GM12874 (cell line): ENCODE measurements around the gene DMD.

Experiments used
- TF ChIP-seq, protein P1 (sequence below): IDR thresholded peaks from 2 replicates; pipeline ENCODE4 v1.5.1; 2011; ENCODE audit warnings: low read depth, mild to moderate bottlenecking, control low read depth, low read length, moderate library complexity; ENCODE audit not compliant: insufficient read depth

The DMD gene

DNA sequence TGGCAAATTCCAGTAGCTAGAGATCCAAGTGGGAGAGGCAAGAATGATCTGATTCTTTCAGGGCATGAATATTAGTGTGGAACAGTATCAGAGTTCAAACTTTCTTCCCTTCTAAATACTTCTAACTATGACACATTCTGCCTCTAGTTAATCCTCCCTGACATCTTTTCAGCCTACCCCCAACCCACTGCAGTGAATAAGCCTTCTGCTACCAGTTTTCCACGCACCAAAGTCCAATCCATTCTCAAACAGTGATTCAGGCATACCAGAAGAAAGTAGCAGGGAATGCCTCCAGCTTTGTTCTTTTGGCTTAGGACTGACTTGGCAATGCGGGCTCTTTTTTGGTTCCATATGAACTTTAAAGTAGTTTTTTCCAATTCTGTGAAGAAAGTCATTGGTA lies 1984.1 kb downstream of the DMD start:
- TF ChIP-seq, protein P1, sequence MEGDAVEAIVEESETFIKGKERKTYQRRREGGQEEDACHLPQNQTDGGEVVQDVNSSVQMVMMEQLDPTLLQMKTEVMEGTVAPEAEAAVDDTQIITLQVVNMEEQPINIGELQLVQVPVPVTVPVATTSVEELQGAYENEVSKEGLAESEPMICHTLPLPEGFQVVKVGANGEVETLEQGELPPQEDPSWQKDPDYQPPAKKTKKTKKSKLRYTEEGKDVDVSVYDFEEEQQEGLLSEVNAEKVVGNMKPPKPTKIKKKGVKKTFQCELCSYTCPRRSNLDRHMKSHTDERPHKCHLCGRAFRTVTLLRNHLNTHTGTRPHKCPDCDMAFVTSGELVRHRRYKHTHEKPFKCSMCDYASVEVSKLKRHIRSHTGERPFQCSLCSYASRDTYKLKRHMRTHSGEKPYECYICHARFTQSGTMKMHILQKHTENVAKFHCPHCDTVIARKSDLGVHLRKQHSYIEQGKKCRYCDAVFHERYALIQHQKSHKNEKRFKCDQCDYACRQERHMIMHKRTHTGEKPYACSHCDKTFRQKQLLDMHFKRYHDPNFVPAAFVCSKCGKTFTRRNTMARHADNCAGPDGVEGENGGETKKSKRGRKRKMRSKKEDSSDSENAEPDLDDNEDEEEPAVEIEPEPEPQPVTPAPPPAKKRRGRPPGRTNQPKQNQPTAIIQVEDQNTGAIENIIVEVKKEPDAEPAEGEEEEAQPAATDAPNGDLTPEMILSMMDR: no peak

DNA sequence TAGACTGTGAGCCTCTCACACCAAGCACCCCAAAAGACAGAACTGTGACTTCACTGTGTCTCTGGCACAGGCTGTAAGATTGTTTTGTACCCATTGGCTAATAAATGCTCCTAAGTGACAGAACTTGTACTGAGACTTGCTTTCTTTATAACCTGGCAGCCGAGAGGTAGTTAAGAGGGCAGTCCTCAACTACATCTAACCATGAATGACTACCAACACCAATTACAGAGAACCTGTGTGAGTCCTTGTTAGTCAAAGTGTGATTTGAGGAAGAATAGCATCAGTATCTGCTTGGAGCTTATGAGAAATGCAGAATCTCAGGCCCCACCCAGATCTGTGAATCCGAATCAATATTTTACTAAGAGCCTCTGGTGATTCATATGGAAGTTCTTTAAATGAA lies 1985.5 kb downstream of the DMD start:
- TF ChIP-seq, protein P1: no peak

DNA sequence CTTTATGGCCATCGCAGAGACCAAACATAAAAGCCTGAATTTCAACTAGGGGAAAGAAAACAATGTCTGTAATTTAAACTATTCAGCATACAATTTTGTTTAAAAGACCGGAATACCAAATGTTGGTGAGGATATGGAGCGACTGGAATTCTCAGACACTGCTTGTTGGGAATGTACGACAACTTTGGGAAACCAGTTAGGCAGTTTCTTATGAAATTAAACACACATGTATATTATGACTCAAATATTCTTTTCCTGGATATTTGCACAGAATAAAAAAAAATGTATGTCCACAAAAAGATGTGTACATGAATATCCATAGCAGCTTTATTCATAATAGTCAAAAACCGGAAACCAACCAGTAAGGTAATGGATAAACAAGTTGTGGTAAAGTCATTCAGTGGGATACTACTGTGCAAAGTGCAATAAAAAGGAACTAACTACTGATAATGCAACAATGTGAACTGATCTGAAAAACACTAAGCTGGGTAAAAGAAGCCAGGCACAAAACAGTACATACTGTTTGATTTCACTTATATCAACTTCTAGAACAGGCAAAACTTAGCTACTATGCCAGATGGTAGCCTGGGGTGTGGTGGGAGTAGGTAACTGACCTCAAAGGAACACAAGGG lies 1986.9 kb downstream of the DMD start:
- TF ChIP-seq, protein P1: no peak

DNA sequence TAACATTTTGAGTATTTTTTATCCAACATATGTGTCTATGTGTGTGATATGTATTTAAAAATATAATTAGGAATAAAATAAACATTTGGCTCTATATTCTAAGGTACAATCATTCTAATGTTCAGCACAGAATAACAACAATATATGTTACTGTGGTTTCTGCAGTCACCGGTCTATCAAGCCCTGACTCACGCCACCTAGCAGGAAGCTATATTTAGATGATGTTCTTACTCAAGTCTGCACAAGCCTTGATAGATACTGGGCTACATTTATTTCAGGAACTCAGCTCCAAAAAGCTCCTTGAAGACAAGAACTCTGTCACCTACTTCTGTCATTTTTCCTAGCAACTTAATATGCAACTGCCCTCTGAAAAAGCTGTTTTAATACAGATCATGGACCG lies 1987.5 kb downstream of the DMD start:
- TF ChIP-seq, protein P1: no peak

DNA sequence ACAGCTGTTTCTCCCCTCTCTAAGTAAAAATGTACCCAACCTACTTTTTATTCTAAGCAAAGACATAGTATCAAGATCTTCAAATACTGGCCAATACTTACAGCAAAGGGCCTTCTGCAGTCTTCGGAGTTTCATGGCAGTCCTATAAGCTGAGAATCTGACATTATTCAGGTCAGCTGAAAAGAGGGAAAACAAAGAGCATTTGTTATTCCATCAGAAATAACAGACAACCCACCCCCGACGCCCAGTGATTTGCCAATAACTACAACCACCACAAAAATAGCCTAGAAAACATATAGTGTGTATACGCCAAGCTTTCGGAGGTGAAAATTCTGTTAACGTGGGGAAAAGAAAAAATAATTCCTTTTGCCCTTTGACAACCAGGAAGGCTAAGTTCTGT lies 1988.4 kb downstream of the DMD start:
- TF ChIP-seq, protein P1: no peak

DNA sequence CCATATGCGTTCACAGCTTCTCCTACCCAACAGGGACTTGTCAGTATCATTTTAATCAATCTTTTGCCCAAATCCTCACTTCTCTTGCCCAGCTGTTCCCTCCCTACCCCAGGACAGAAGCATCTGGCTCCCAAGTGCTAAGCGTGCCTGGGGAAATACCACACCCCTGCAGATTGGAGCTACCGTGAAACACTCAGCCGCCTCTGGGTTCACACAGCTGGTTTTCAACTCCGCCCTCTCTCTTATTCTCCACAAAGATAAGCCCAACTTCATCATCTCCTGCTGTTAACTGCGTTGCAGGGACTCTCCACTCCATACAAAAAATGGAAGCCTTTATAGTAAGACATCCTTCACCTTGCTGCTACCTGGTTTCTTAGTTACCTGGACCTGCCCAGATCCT lies 1992.2 kb downstream of the DMD start:
- TF ChIP-seq, protein P1: no peak

DNA sequence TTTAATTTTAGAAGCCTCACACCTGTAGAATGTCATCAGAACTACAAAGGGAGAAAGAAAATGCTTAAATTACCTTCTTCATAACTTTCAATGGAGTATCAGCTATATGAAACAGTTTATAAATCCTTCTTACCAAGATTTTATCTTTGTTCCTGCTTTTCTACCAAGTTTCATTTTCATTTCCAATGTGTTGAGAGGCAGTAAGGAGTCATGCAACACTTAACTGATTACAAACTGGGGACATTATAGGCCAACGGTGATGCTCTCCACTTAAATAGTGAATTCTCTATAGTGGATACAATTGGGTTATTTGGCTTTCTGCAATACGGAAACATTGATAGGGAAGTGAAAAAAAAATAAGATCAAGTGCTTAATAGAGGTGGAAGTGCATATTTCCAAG lies 1994.3 kb downstream of the DMD start:
- TF ChIP-seq, protein P1: no peak

DNA sequence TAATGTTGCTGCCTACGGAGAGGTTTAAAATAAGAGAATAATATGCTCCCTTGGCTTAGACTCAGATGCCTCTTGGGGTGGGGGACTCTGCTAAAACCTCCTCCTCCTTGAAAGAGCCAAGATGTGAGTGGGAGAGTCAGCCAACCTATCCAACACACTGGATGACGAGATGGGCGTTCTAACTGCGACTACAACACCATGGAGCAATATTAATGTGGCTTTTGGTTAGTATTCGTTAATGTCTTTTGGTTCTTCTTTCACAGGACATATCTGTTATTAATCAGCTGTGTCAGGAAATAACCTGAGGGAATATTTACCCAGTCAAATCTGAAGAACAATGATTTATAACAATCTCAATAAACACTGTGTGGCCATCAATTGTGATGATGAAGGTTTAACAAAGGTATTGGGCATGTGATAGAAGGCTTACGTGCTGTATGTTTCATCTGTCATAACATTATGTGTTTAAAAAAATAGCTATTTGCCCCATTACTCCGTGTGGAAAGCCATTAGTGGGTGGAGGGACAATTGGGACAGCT lies 1996.0 kb downstream of the DMD start:
- TF ChIP-seq, protein P1: no peak
